ENCODE data around the gene FAM118A. TPM values are rescaled to one million over a fixed set of nuclear protein-coding genes. Genes with fewer than 3 reads are reported as not detected.
"Not testable (repeated sequence)": the region's sequence is repeated elsewhere in the genome, so short reads cannot be mapped to it uniquely, and the experiment has no call there.

The FAM118A gene
- total RNA-seq: 16.3 and 28.2 TPM in 2 replicates

GRCh38 chr22:45309422-45310227, at the start of gene FAM118A:
Gene FAM118A (plus strand): TSS chr22:45309934. CDS start chr22:45322380, 12,446 bp downstream.
- DNase-seq (ENCODE audit: low read depth) (peak; percentile 74), FAIRE-seq (no peak)
- TF ChIP-seq CTCF (IDR thresholded peaks at IDR 0.05; ENCODE audit: insufficient read depth, low read length, severe bottlenecking): peak; percentile 13
- Histone ChIP-seq H3K4me3 (ENCODE audit: low read depth, low read length) (peak within 1 kb of the TSS; percentile 97), H3K27me3 (ENCODE audit: control insufficient read depth, insufficient read depth, low read length) (no peaks in the 10 kb centered on the region), H3K36me3 (ENCODE audit: control insufficient read depth, insufficient read depth, low read length) (no peaks in the 10 kb centered on the region)

GRCh38 chr22:45260395-45260759, 49.4 kb upstream of the FAM118A start:
- DNase-seq (ENCODE audit: low read depth); H3K4me3 ChIP-seq (ENCODE audit: low read depth, low read length); FAIRE-seq; H3K36me3 ChIP-seq (ENCODE audit: control insufficient read depth, insufficient read depth, low read length); H3K27me3 ChIP-seq (ENCODE audit: control insufficient read depth, insufficient read depth, low read length): not testable (repeated sequence)

- Histone ChIP-seq H3K4me3 (ENCODE audit: low read depth, low read length) (no peak overlapping the region), H3K27me3 (ENCODE audit: control insufficient read depth, insufficient read depth, low read length) (peaks cover 2% of the 10 kb centered on the region), H3K36me3 (ENCODE audit: control insufficient read depth, insufficient read depth, low read length) (no peaks in the 10 kb centered on the region)
- no peak for DNase-seq (ENCODE audit: low read depth)
- no peak for TF ChIP-seq CTCF (IDR thresholded peaks at IDR 0.05; ENCODE audit: insufficient read depth, low read length, severe bottlenecking)
- no peak for FAIRE-seq
Observed at GRCh38 chr22:45261407-45262088, 48.2 kb upstream of the FAM118A start.

DNA sequence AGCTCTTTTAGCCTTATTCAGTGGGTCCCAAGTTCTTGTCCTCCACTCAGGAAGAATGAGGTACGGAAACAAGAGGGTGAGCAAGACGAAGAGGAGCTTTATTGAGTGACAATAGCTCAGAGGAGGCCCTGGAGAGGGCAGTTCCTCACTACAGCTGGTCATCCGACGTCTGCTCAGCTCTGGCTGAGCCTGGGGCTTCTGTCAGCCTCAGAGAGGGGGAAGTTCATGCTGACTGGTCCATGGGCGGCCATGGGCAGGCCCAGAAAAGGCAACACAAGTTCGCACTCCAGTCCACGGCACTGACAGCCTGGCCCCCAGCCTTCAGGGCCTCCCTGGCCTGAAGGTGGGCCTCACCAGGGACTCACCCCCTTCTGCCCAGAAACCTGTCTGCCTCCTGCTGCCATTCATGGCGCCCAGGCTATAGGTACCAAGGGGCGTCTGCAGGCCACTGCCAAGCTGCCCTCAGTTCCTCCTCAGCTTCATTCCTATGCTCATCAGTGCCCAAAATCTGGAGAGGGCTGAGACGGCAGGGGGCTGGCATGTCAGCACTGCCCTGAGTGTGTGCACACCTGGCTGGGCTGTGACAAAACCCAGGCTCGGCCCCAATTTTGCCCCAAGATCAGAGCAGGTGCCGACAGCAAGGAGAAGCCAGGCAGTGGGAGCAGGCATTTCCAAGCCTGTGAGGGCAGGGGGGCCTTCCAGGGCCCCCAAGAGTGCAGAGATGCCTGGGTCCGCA, 47.4 kb upstream of the FAM118A start:
- Histone ChIP-seq H3K4me3 (ENCODE audit: low read depth, low read length) (no peak overlapping the region), H3K36me3 (ENCODE audit: control insufficient read depth, insufficient read depth, low read length) (no peaks in the 10 kb centered on the region), H3K27me3 (ENCODE audit: control insufficient read depth, insufficient read depth, low read length) (peaks cover 2% of the 10 kb centered on the region)
- FAIRE-seq (no peak), DNase-seq (ENCODE audit: low read depth) (no peak)
- no peak for TF ChIP-seq CTCF (IDR thresholded peaks at IDR 0.05; ENCODE audit: insufficient read depth, low read length, severe bottlenecking)

- no peak overlapping the region for H3K4me3 ChIP-seq (ENCODE audit: low read depth, low read length)
- DNase-seq (ENCODE audit: low read depth) (no peak), FAIRE-seq (no peak)
- H3K27me3 ChIP-seq (ENCODE audit: control insufficient read depth, insufficient read depth, low read length): peaks cover 2% of the 10 kb centered on the region
- no peak for TF ChIP-seq CTCF (IDR thresholded peaks at IDR 0.05; ENCODE audit: insufficient read depth, low read length, severe bottlenecking)
- no peaks in the 10 kb centered on the region for H3K36me3 ChIP-seq (ENCODE audit: control insufficient read depth, insufficient read depth, low read length)
Observed at GRCh38 chr22:45262931-45263462, 46.7 kb upstream of the FAM118A start.
